ENCODE results near the gene SLC29A3.
"Not testable (repeated sequence)": the region's sequence is repeated elsewhere in the genome, so short reads cannot be mapped to it uniquely, and the experiment has no call there.

Gene SLC29A3

DNA sequence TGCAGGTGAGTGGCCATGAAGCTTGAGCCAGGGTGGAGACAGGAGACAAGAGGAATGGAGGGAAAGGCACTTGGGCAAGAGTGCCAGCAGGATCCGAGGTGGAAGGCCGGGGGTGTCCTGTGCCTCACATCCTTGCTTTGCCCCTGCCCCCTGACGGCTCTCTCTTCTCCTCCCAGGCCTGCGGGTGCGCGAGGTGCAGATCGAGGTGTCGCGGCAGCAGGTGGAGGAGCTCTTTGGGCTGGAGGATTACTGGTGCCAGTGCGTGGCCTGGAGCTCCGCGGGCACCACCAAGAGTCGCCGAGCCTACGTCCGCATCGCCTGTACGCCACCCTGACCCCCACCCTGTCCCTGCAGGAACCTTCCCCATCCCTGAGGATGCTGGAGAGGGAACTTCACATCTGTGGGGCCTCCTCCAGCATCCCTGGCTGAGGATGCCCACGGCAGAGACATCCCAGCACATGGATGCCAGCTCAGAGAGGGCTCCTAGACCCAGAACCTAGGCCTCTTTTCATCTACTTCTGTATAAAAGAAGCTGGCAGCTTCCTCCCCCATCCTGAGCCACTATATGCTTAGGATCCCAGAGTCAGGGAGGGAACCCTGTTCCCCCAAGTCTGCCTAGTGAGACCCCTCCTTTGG is 34.4 kb upstream of the SLC29A3 start:
- DNase-seq, result no peak

DNA sequence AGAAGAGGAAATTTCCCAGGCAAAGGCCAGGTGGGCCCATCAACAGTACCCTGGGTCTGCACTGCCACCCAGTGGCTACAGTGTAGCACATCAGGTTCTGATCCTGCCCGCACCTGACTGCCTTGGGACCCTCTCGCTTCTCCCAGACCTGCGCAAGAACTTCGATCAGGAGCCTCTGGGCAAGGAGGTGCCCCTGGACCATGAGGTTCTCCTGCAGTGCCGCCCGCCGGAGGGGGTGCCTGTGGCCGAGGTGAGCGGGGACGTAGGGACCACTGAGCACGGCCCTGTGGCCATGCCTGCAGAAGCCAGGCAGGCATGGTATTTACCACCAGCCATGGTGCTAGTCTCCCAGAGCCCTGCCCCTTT is 33.9 kb upstream of the SLC29A3 start:
- DNase-seq, result peak; percentile 24

DNA sequence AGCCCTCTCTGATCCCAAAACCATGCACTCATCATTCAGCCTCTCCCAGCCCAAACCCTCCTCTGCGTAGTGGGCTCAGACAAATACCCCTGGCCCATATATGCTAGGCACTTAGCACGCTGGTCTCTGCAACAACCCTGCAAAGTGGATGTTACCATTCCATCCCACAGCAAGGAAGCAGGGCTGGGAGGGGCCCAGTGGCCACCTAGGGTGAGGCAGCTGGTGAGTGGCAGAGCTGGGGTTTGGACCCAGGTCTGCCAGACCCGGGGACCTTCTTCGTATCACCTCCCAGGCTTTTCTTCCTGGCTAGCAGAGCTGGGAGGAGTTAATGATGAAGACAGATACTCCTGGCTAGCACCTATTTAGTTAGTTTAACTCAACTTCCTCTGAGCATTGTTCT is 33.1 kb upstream of the SLC29A3 start:
- DNase-seq, result no peak

DNA sequence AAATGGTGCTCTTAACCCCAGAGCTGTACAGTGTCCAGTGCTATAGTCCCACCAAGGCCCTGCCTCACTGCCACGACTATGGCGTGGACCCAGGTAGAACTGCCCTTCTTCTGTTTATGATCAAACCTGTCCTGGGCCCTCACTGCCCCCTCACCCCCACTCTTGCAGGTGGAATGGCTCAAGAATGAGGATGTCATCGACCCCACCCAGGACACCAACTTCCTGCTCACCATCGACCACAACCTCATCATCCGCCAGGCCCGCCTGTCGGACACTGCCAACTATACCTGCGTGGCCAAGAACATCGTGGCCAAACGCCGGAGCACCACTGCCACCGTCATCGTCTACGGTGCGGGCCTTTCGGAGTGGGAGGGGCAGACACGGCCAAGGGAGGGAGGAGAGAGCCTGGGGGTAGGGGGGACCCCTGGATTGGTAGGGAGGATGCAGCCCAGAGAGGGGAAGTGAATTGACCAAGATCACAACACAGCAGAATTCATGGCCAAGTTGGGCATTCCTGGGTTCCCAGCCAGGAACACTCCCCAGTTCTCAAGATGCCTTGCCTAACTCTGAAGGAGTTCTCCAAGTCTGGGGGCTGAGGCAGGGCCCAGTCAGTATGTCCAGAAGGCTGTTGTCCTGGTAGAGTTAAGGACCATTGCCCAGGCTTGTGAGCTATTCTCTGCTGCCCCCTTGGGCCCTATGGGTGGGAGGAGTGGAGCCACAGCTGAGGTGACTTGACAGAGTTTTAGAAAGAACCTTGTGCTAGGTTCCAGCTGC is 32.4 kb upstream of the SLC29A3 start:
- no peak for DNase-seq

DNA sequence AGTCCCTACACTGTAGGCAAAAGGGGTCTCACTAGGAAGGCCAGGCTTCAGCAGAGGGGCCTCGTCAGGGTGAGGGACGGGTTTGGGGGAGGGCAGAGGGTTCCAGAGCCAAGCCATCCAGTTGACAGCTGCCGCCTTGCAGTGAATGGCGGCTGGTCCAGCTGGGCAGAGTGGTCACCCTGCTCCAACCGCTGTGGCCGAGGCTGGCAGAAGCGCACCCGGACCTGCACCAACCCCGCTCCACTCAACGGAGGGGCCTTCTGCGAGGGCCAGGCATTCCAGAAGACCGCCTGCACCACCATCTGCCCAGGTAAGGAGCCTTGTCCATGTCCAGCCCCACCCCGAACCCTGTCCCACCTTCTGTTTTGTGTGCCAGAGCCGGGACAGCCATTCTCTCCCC is 31.6 kb upstream of the SLC29A3 start:
- no peak for DNase-seq

DNA sequence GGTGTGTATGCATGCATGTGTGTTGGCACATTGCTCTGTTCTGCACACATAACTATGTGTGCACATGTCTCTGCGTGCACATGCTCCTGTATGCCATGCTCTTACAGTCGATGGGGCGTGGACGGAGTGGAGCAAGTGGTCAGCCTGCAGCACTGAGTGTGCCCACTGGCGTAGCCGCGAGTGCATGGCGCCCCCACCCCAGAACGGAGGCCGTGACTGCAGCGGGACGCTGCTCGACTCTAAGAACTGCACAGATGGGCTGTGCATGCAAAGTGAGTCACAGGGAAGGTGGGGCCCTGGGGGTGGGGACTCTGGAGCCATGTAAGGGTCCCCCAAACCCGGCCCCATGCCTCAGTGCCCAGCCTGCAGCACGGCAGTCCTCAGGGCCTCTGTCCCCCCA is 30.6 kb upstream of the SLC29A3 start:
- DNase-seq, result no peak

DNA sequence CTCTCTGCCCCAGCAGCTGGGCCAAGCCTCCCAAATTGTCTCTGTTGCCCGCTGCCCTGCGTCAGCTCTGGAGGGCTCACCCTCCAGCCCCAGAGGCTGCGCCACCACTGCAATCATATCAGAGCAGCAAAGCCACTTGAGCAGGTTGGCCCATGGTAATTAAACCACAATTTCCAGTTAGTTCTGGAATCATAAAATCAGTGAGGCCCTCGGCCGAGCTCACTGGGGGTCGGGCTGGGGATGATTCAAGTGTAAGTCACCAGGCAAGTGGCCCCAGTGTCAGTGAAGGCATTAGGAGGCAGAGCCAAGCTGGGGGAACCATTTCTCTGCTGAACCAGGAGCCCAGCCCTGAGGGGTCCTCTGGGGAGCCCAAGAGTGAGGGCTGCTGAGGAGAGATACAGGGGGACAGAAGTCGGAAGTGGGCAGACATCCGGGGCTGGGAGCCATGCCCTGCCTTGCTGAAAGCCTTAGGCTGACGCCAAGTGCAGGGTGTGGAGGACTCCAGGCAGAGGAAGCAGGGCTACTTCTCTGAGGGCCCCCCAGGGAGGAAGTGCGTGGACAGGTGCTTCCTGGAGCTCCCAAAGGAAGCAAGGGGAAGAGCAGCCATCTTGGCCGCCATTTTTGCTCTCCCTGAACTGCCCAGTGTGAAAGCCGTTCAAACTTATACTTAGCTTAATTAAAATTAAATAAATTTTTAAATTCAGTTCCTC is 29.5 kb upstream of the SLC29A3 start:
- DNase-seq, result no peak

DNA sequence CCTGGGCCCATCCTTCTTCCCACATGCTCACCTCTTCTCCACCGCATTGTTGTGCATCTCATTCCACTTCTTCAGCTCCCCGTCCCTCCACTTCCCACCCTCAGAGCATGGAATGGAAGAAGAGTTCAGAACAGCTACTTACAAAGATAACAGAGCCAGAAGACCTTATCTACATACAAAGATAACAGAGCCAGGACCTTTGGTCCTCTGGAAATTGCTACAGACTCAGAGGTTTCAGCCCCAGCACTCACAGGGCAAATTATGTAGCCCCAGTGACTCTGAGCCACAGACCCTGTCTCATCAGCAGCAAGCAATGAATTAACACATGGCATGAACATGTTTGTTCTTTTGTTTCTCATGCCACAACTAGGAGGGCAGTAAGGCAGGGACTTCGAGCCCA is 28.7 kb upstream of the SLC29A3 start:
- no peak for DNase-seq

DNA sequence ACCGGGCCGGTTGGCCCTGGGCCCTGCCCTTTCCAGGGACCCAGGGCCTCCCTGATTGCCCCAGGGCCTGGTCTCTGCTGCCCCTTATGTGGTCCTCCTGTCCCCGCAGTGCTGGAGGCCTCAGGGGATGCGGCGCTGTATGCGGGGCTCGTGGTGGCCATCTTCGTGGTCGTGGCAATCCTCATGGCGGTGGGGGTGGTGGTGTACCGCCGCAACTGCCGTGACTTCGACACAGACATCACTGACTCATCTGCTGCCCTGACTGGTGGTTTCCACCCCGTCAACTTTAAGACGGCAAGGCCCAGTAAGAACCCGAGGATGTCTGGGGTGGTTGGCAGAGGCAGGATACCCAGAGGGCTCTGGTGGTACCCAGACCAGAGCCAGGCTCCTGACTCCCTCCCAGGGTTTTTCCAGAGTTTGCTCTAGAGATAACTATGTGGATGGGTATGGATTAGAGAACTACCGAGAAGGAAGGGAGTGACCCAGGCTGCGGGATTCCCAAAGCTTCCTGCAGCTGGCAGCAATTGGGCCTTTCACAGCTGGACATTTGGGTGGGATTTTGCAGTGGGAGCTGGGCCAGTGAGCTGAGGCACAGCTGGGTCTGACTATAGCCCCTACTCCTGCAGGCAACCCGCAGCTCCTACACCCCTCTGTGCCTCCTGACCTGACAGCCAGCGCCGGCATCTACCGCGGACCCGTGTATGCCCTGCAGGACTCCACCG is 28.1 kb upstream of the SLC29A3 start:
- DNase-seq, result no peak

DNA sequence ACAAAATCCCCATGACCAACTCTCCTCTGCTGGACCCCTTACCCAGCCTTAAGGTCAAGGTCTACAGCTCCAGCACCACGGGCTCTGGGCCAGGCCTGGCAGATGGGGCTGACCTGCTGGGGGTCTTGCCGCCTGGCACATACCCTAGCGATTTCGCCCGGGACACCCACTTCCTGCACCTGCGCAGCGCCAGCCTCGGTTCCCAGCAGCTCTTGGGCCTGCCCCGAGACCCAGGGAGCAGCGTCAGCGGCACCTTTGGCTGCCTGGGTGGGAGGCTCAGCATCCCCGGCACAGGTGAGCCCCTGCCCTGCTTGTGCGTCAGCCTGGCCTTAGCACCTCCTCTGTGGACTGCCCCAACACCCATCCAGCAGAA is 27.5 kb upstream of the SLC29A3 start:
- DNase-seq, result no peak

DNA sequence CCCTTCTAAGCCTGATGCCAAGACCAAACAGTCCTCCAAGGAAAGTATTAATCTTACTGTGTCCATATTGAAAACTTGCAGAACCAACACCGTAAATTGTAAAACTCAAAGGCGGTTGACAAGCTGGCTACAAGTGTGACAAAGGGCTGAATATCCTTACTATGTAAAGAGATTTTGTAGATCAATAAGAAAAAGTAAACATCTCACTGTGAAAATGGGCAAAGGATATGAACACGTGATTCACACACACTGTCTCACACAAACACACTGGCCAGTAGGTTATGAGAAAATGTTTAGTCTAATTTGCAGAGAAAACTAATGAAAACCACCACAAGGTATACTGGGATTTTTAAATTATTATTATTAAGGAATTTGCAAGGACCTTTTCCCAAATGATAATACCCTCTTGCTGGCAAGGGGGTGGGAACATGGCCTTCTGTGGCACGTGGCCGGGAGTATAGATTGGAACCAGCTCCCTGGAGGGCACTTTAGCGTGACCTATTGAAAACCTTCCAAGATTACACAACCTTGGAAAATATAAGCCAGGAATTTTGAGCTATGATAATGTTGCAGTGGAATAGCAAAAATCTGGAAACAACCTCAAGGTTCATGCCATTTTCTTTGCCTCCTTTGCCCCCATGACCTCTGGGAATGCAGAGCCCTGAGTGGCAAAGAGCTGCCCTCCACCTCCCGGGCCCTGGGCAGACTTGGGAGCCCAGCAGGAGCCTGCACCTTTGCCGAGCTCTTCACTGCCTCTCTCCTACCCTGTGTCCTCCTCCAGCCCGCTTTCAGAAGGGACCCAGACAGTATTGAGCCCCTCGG is 26.2 kb upstream of the SLC29A3 start:
- no peak for DNase-seq

DNA sequence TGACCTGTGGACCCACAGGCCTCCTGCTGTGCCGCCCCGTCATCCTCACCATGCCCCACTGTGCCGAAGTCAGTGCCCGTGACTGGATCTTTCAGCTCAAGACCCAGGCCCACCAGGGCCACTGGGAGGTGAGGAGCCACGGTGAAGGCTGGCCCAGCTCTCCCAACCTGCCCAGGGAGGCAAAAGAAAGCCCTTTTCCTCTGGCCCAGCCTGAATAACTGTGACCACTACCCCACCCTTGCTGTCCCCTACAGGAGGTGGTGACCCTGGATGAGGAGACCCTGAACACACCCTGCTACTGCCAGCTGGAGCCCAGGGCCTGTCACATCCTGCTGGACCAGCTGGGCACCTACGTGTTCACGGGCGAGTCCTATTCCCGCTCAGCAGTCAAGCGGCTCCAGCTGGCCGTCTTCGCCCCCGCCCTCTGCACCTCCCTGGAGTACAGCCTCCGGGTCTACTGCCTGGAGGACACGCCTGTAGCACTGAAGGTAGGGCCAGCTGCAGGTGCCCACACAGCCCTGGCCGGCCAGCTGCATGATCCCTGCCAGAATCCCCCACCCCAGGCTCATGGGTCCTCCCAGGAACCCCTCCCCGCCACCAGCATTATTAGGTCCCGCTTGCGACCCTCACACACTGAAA is 25.5 kb upstream of the SLC29A3 start:
- DNase-seq, result no peak

DNA sequence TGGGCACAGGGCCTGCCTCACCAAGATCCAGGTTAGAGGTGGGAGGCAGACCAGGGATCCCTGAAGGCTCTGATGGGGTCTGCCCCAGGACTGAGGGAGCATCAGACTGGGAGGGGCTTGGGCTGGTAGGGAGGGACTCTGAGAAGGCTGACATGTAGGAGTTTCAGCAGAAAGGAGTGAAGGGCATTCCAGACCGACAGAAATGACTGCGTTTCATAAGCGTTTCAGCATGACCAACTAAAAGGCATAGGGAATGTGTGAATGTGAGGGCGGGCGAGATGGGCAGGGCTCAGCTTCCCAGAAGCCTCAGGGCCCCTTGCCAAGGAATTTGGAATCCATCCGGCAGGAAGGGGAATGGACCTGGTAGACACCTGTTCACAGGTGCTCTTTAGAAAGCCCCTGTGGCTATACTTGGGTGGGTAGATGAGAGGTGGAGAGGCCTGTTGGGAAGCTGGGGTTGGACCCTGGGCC is 24.9 kb upstream of the SLC29A3 start:
- DNase-seq, result no peak

DNA sequence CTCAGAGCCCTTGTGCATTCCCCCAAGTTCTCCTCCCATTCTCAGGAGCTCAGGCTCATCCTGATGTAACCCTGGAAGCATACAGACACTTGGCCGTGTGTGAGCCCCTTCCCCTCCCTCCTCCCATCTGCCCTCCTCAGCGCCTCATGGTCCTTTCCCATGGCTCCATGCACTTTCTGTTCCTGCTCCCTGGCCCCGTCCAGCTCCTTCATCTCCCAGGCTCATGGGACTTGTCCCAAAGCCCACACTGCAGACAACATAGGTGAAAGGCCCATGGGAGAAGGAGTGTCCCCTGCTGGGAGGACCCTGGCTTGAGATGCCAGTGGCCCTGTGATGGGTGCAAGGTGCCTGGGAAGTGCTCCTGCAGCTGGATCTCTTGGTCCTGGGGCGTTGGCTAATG is 24.2 kb upstream of the SLC29A3 start:
- DNase-seq, result no peak

DNA sequence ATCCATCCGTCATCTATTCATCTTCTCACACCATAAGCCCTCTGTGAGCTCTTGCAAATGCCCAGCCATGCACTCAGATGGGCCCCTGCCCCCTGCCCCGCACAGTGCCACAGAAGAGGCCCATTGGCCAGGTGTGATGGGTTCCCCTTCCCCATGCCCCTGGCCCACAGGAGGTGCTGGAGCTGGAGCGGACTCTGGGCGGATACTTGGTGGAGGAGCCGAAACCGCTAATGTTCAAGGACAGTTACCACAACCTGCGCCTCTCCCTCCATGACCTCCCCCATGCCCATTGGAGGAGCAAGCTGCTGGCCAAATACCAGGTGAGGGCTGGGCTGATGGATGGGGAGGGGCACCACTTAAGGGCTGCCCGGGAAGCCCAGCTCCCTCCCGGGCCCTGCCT is 23.4 kb upstream of the SLC29A3 start:
- DNase-seq, result no peak

DNA sequence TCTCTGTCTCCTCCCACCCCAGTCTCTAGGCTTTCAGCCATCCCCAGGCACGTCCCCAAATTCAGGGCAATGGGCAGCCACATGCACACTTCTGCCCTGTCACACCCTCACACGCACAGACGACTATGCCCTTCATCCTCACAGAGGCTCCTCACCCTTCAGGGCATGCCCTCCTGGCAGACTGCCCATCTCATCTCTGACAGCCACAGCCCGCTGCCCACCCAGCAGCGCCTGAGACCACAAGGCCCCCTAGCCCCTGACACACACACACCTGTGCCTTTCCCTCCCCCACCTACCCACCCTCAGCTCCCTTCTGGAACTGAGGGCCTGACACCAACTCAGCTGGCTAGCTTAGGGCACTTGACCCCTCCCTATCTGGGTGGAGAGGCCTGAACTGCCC is 23.0 kb upstream of the SLC29A3 start:
- DNase-seq, result no peak

DNA sequence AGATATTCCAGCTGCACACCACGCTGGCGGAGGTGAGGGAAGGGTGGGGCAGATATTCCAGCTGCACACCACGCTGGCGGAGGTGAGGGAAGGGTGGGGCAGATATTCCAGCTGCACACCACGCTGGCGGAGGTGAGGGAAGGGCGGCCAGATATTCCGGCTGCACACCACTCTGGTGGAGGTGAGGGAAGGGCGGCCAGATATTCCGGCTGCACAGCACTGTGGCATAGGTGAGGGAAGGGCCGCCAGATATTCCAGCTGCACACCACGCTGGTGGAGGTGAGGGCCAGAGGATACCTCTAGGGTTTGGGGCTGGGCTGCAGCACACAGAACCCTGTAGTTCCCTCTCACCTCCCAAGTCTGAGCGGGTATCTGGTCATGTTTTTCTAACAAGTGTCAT is 22.2 kb upstream of the SLC29A3 start:
- not testable (repeated sequence) for DNase-seq

DNA sequence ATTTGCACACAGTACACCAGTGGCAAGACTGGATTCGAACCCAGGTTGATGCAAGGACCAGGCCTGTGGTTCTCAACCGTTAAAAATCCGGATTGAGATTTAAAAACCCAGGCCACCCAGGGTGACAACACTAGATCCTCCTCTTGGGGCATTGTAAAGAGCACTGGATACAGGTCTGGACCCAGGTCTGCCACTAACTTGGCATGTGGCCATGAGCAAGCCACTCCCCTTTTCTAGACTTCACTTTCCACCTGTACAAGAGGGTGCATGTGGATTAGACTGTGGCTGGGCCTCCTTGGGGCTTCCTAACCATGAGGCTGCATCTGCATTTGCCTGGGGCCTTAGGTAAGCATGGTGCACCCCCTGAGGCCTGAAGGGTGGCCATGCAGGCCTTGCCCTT is 21.7 kb upstream of the SLC29A3 start:
- no peak for DNase-seq

DNA sequence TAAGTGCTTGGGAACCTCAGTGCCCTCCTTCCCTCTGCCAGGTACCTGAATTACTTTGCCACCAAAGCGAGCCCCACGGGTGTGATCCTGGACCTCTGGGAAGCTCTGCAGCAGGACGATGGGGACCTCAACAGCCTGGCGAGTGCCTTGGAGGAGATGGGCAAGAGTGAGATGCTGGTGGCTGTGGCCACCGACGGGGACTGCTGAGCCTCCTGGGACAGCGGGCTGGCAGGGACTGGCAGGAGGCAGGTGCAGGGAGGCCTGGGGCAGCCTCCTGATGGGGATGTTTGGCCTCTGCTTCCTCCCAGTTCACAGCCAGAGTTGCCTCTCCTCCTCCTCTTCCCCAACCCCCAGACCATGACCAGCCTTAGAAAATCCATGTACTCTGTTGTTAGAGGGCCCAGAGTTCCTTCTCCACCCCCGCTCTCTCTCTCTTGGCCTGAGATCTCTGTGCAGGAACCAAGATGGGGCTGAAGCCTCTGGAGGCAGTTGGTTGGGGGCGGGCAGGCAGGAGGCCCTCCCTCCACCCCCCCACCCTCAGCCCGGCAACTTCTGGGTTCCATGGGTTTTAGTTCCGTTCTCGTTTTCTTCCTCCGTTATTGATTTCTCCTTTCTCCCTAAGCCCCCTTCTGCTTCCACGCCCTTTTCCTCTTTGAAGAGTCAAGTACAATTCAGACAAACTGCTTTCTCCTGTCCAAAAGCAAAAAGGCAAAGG is 19.8 kb upstream of the SLC29A3 start:
- no peak for DNase-seq

DNA sequence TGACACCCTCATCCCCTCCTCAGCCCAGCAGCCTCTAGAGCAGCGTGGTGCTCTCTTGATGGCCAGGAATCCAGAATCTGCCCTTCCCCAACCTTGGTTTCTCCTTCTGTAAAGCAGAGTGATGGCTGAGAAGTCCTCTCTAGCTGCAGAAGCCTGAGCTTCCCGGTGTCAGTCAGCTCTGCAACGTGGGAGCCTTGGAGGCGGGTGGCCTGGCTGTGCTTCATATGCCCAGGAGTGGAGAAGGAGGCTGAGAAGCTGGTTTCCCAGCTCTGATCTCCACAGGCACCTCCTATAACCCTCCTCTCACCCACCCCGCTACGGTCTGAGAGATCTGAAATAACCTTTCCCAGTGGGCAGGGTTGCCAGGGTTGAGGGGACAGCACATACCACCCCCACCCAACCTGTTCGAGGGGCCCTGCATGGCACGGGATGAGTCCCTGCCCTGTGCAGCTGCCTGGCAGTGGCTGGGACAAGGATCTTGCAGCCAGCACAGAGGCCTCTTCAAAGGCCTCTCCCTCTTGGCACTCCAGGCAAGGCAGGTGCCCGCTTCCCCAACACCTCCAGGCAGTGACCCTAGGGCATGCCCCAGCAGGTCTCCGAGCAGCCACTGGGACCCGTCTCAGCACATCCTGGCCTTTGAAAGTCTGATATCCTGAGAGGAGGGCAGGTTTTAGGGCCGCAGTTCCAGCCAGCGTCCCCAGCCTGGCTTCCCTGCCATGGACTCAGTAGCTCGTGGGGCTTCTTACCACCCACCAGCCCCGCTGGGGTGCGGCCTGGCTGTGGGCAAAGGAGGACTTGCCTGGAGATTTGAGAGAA is 18.3 kb upstream of the SLC29A3 start:
- no peak for DNase-seq
